GM12878 (cell line): Measurements from ENCODE around the gene ULBP3. TPM values are rescaled to one million over a fixed set of nuclear protein-coding genes. Genes with fewer than 3 reads are reported as not detected.
"Not testable (repeated sequence)": the region's sequence is repeated elsewhere in the genome, so short reads cannot be mapped to it uniquely, and the experiment has no call there.

Experiments used
- ATAC-seq: fragments of 200-7000 bp; cut with Tn5 transposase; 3 replicates; pipeline ENCODE4 v1.9.1; 2020; ENCODE audit warnings: mild to moderate bottlenecking, moderate library complexity
- BruUV-seq: library from RNA; stranded (reverse); fragments of 400-500 nt; replicated peaks from 2 replicates; lab custom pipeline; 2021; lab: Mats Ljungman, UMichigan
- CTCF ChIA-PET: fragments of 300-600 bp; sonication (Branson Sonifier 250); formaldehyde crosslinking; extraction: SDS; loops from one replicate; lab custom pipeline; 2021; ENCODE audit warnings: inconsistent platforms; lab: Yijun Ruan, JAX
- POLR2A ChIA-PET: fragments of 350-600 bp; formaldehyde crosslinking; extraction: SDS; loops from one replicate; lab custom pipeline; 2021; ENCODE audit warnings: inconsistent platforms; lab: Charles Lee
- RAD21 ChIA-PET: fragments of 300-600 bp; sonication (Branson Sonifier 250); formaldehyde crosslinking; loops from one replicate; lab custom pipeline; 2023; ENCODE audit warnings: antibody characterized with exemption; ENCODE audit not compliant: unreplicated experiment; lab: Charles Lee
- SMC1A ChIA-PET: fragments of 300-600 bp; sonication (Branson Sonifier 250); formaldehyde crosslinking; loops from one replicate; lab custom pipeline; 2023; ENCODE audit not compliant: unreplicated experiment, uncharacterized antibody; lab: Charles Lee
- DNase-seq: peaks from one replicate; pipeline ENCODE4 v3.0.0-alpha.2; 2011; ENCODE audit warnings: low read depth, low spot score
- FAIRE-seq: peaks from 3 replicates; lab custom pipeline; 2011; peaks lifted over from hg19 to GRCh38; lab: Jason Lieb, UNC
- H2AFZ ChIP-seq: 2 replicates; pipeline ENCODE4 v1.6.0; 2011; ENCODE audit warnings: low read depth, low read length, control low read depth; ENCODE audit not compliant: control insufficient read depth
- H3K27ac ChIP-seq: 2 replicates; pipeline ENCODE4 v1.5.1; 2011; ENCODE audit warnings: control low read depth; ENCODE audit not compliant: control insufficient read depth, insufficient read depth
- H3K27me3 ChIP-seq, 2 experiments: replicated peaks in 1 of 2; 2 replicates each; pipeline versions ENCODE4 v1.6.0 to v1.6.1; 2011; ENCODE audit warnings: low read length in 1 of 2; ENCODE audit not compliant: control insufficient read depth in 2 of 2, insufficient read depth in 2 of 2
- H3K36me3 ChIP-seq, 2 experiments: 2 replicates each; pipeline ENCODE4 v1.5.1; 2011; ENCODE audit warnings: low read length in 1 of 2; ENCODE audit not compliant: control insufficient read depth in 2 of 2, insufficient read depth in 2 of 2
- H3K4me1 ChIP-seq: 2 replicates; pipeline ENCODE4 v1.6.1; 2011; ENCODE audit warnings: mild to moderate bottlenecking, low read length, moderate library complexity, mixed read lengths; ENCODE audit not compliant: control insufficient read depth, insufficient read depth
- H3K4me2 ChIP-seq: 2 replicates; pipeline ENCODE4 v1.6.0; 2011; ENCODE audit warnings: control low read depth; ENCODE audit not compliant: control insufficient read depth, insufficient read depth
- H3K4me3 ChIP-seq: fragments of 200-600 bp; sonication (generic); 2 replicates; pipeline ENCODE4 v1.5.1; 2016
- H3K79me2 ChIP-seq: 2 replicates; pipeline ENCODE4 v1.6.0; 2011; ENCODE audit warnings: low read length; ENCODE audit not compliant: control insufficient read depth, insufficient read depth
- H3K9ac ChIP-seq: 2 replicates; pipeline ENCODE4 v1.8.0; 2011; ENCODE audit warnings: low read length, control low read depth, mixed read lengths; ENCODE audit not compliant: control insufficient read depth, insufficient read depth
- H3K9me3 ChIP-seq: replicated peaks from 3 replicates; pipeline ENCODE4 v1.5.1; 2011; ENCODE audit warnings: mild to moderate bottlenecking, low read length; ENCODE audit not compliant: control insufficient read depth, insufficient read depth
- H4K20me1 ChIP-seq: 2 replicates; pipeline ENCODE4 v1.6.0; 2011; ENCODE audit not compliant: control insufficient read depth, insufficient read depth
- ATF2 ChIP-seq: IDR thresholded peaks from 2 replicates; pipeline ENCODE4 v1.6.1; 2012; ENCODE audit warnings: low read length, inconsistent platforms
- CBFB ChIP-seq: IDR thresholded peaks from 2 replicates; pipeline ENCODE4 v1.6.1; 2016; ENCODE audit warnings: antibody characterized with exemption, low read depth
- CTCF ChIP-seq, 3 experiments: IDR thresholded peaks in 2 of 3; conservative IDR thresholded peaks in 1 of 3; 2 replicates each; pipeline ENCODE4 v1.5.1; 2011; ENCODE audit warnings: low read depth in 3 of 3, low read length in 3 of 3, mild to moderate bottlenecking in 3 of 3, control low read depth in 2 of 3, moderate library complexity in 2 of 3, inconsistent platforms in 1 of 3, mixed read lengths in 1 of 3; ENCODE audit not compliant: control insufficient read depth in 2 of 3, insufficient read depth in 1 of 3; ENCODE audit errors: extremely low read depth in 1 of 3
- NR2C2 ChIP-seq: IDR thresholded peaks from 2 replicates; pipeline ENCODE4 v1.6.1; 2011; ENCODE audit warnings: borderline replicate concordance, low read depth; ENCODE audit not compliant: control insufficient read depth, insufficient read length
- NR2F1 ChIP-seq: fragments of 450-650 bp; conservative IDR thresholded peaks from 2 replicates; pipeline ENCODE4 v1.6.1; 2017; ENCODE audit warnings: mild to moderate bottlenecking
- PAX5 ChIP-seq: IDR thresholded peaks from 2 replicates; pipeline ENCODE4 v1.6.1; 2011; ENCODE audit warnings: low read depth, low read length, borderline replicate concordance
- TAF1 ChIP-seq: IDR thresholded peaks from 2 replicates; pipeline ENCODE4 v1.6.1; 2011; ENCODE audit warnings: mild to moderate bottlenecking, low read depth, low read length, borderline replicate concordance
- YBX1 ChIP-seq: fragments of 450-650 bp; IDR thresholded peaks from 2 replicates; pipeline ENCODE4 v1.6.1; 2016; ENCODE audit warnings: antibody characterized with exemption
- WGBS: methylation state at CpG from one replicate; pipeline ENCODE4 v1.1.6; 2016; ENCODE audit warnings: low lambda C conversion rate; ENCODE audit not compliant: insufficient replicate concordance, insufficient coverage; ENCODE audit errors: missing lambda C conversion rate; 5-methylcytosine and 5-hydroxymethylcytosine counted together
- in situ Hi-C: fragments of 300-500 bp; cut with MboI; formaldehyde crosslinking; loops from 9 replicates; pipeline ENCODE4 v1.14.3; 2018; ENCODE audit warnings: mixed read lengths
- intact Hi-C: fragments of 100-400 bp; cut with micrococcal nuclease; formaldehyde crosslinking; loops from one replicate; pipeline ENCODE4 v1.14.2; 2022; ENCODE audit not compliant: unreplicated experiment
- polyA plus RNA-seq, 11 experiments: library from polyadenylated mRNA; depleted of rRNA in 4 of 11; unstranded in 6 of 11; stranded (reverse) in 5 of 11; fragments of >200 nt; fragmentation: Nextera tagmentation in 4 of 11; fragmentation: Illumina TruSeq in 1 of 11; extraction: Ambion mirVana in 4 of 11; extraction: Trizol in 1 of 11; gene quantifications; 1 replicate in 1 of 11; 2 replicates in 10 of 11; pipeline versions ENCODE4 v1.2.1 to v1.2.3, GENCODE V29; 2011 to 2016; ENCODE audit warnings: inconsistent platforms in 2 of 11, missing spikeins in 2 of 11, low read depth in 1 of 11
- total RNA-seq, 4 experiments: library from RNA; depleted of rRNA in 3 of 4; stranded (reverse); fragments of >200 nt in 3 of 4; fragmentation: Illumina TruSeq in 1 of 4; extraction: Trizol in 1 of 4; gene quantifications; 2 replicates each; pipeline versions ENCODE4 v1.2.1 to v1.2.3, GENCODE V29; 2013 to 2021

ULBP3 gene
- total and polyA plus RNA-seq, 10 of the 15 experiments (the other 5 are each of a cell fraction or from before 2014, with no cell fraction given): 0.08 to 0.16 TPM; not detected in 8

GRCh38 chr6:150018846-150019580, 49.9 kb downstream of the ULBP3 start (continued):
- no peak for TF ChIP-seq TAF1
- TF ChIP-seq NR2F1: no peak
- TF ChIP-seq NR2C2: no peak
- TF ChIP-seq PAX5: no peak
- no peak for TF ChIP-seq CBFB
- no peak for TF ChIP-seq ATF2
- TF ChIP-seq YBX1: no peak

GRCh38 chr6:150017186-150017521, 51.8 kb downstream of the ULBP3 start:
- ChIA-PET CTCF (interaction anchor here (1.0 to 2.4 kb wide), 17 partner anchors 8 to 800 kb away, joined by 3 to 18 read pairs (median 6); partner anchors contain the start of gene RAET1L), RAD21 (interaction anchor here (1.0 to 1.6 kb wide), 6 partner anchors 10 to 378 kb away, joined by 3 to 15 read pairs (median 4); no protein-coding TSS in a partner anchor), SMC1A (interaction anchor here (0.6 to 2.1 kb wide), 10 partner anchors 10 to 83 kb away, joined by 3 to 9 read pairs (median 3); no protein-coding TSS in a partner anchor)
- H4K20me1 ChIP-seq, H3K4me3 ChIP-seq, H3K9ac ChIP-seq, H3K9me3 ChIP-seq, POLR2A ChIA-PET, H2AFZ ChIP-seq, H3K79me2 ChIP-seq, H3K36me3 ChIP-seq, H3K4me2 ChIP-seq, H3K4me1 ChIP-seq, ATAC-seq, H3K27me3 ChIP-seq, FAIRE-seq, BruUV-seq, DNase-seq, H3K27ac ChIP-seq: not testable (repeated sequence)
- TF ChIP-seq CTCF (IDR thresholded peaks at IDR 0.05 in 2 of 3, conservative IDR thresholded peaks at IDR 0.05 in 1 of 3; ENCODE audit: control insufficient read depth in 2 of 3, extremely low read depth in 1 of 3, insufficient read depth in 1 of 3, low read depth in 3 of 3, low read length in 3 of 3): 0 out of 6 replicates have a peak, but pooled peaks of 1 of the 3 experiments have one; percentile 0
- intact Hi-C loops (loop anchor here (1.0 to 10.0 kb wide), 3 partner anchors 83 to 292 kb away; no protein-coding TSS in a partner anchor), in situ Hi-C loops (loop anchor here (10.0 kb wide), 1 partner anchor 172 kb away; no protein-coding TSS in a partner anchor)
- WGBS: 15% methylated on average over 5 of the region's 5 CpGs
